T-helper 1 cell treated with Interleukin-12 subunit alpha and Interleukin-12 subunit beta and Interleukin-4 antibody, amounts not matched to agents 30 ng/mL and 1 ng/mL, for 36 hours (primary cell): ENCODE measurements around the gene YWHAB. TPM values are rescaled to one million over a fixed set of nuclear protein-coding genes. Genes with fewer than 3 reads are reported as not detected.
"Not testable (repeated sequence)": the region's sequence is repeated elsewhere in the genome, so short reads cannot be mapped to it uniquely, and the experiment has no call there.

Experiments used
- intact Hi-C: fragments of 100-400 bp; cut with micrococcal nuclease; formaldehyde crosslinking; loops from one replicate; pipeline ENCODE4 v1.15.1; 2024
- total RNA-seq: library from RNA; stranded (reverse); gene quantifications from 2 replicates; pipeline ENCODE4 v1.2.3, GENCODE V29; 2022

The YWHAB gene
- total RNA-seq: 273 and 278 TPM in 2 replicates

DNA sequence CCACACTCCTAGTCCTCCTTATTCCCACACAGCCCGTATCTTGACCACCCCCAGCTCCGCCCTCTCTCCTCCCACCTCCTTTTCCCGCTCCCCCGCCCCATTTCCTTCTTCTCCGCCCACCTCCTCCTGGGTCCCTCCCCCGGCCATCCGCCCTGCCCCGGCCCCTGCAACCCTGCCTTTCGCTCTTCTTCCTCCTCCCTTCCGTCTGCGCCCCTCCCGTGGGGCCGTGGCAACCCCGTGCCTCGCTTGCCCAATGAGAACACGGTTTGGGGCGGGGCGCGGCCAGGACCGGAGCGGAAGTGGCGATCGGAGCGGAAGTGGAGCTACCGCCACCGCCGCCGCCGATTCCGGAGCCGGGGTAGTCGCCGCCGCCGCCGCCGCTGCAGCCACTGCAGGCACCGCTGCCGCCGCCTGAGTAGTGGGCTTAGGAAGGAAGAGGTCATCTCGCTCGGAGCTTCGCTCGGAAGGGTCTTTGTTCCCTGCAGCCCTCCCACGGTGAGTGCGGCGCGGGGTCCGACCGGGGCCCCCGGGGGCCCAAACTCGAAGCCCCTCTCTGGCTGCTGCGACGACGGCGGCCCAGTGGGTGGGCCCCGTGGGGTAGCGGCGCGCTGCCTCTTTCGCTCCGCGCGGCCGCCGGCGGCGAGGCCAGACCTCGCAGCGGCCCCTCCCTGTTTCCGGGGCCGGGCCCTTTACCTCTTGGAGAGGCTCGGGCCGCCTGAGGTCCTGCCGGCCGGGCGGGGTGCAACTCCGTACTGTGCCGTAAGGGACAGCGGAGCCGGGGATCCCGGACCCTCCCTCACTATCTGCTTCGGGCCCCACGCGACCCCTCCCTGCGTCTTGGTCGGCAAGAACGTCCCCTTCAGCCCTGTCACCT is at the start of gene YWHAB:
Gene YWHAB, plus strand, starts transcription at position 314 of the 874 bp plus-strand sequence. CDS start 15,829 bp downstream, outside the sequence.
- intact Hi-C loops: loop anchor here (1.0 to 10.0 kb wide), 11 partner anchors 12 to 1291 kb away; partner anchors contain the start of genes FITM2, IFT52, OSER1 and PABPC1L

DNA sequence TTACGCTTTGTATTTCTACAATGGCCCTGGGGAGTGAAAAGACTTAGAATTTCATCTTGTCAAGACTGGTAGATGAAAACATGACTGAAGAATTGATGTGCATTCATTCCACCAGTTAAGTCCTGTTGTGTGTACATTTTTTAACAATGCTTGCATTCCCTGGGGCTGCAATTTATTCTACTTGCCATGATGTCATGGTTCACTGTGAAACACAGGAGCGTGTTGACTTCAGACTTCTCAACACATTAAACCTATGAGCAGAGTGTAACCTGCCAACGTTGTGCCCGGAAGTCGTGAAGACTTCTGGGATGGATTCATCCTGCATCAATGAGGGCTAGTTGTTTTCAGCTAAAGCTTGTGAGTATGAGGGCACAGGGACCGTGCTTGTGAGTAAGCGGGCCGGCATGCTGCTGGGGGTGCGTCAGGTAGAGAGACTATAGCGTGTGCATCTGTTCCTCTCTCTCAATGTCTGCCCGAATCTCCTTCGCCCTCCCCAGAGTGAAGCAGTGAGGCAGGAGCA is 48.8 kb upstream of the YWHAB start:
- intact Hi-C loops: no loop called here

DNA sequence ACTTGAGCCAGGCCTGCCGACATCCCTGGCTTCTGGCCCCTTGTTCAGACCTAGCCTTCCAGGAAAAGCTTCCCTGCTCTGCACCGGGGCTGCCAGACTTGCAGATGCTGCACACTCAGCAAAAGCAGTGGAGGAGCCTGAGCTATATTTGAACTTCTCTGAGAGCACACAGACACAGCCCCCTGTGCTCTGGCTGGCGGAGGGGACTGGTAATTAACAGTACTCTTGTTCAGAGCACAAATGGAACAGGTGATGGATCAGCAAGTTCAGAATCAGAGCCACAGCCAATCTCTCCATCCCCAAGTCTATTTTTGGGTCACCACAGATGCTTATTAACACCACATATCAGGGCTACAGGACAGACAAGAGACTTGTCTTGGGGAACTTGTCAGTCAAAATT is 47.6 kb upstream of the YWHAB start:
- intact Hi-C loops: no loop called here

DNA sequence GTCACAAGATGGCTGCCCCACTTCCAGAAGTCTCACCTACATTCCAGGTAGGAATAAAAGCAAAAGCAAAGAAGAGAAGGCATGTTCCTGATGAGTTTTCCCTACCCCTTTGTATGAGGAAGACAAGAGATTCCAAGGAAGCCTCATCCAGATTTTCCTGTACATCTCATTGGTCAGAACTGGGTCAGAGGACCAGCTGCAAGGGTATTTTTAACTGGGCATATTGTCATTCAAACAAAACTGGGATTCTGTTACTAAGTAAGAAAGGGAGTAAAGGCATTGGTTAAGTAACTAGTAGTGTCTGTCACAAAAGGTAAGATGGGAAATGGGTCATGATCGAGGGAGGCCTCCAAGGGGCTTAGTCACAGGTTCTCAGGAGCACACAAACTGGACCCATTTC is 47.0 kb upstream of the YWHAB start:
- intact Hi-C loops: no loop called here

DNA sequence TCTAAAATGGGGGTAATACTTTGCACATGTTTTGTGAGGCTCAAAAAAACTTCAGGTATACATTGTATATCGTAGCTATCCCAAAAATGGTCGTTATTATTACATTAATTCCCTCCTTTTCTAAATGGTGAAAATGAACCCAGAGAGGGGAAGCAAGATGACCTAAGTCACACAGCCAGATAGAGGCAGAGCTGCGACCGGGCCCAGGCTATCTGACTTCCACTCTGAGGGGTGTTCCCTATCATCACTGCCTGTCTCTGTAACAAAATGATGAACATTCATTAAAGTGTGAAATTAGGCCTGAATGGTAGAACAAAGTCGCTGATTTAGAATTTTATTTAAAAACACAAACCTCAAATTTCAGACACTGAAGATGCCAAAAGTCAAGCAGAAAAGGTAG is 46.0 kb upstream of the YWHAB start:
- intact Hi-C loops: no loop called here

DNA sequence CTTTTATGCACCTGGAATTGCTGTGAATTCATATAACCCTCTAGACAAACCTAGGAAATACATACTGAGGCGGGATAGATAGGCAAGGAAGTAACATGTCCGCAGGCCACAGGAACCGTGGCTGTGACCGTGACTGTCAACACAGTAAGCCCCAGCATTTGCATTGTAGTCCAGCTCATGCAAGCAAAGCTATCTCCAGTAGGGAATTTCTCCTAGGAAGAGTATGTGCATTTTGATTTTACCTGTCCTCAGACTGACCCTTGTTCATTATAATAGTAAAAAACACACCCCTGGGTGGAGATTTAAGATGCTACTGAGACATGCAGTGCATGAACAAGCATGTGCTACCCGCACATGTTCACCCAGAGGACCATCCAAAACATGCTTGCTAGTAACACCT is 44.7 kb upstream of the YWHAB start:
- intact Hi-C loops: no loop called here

DNA sequence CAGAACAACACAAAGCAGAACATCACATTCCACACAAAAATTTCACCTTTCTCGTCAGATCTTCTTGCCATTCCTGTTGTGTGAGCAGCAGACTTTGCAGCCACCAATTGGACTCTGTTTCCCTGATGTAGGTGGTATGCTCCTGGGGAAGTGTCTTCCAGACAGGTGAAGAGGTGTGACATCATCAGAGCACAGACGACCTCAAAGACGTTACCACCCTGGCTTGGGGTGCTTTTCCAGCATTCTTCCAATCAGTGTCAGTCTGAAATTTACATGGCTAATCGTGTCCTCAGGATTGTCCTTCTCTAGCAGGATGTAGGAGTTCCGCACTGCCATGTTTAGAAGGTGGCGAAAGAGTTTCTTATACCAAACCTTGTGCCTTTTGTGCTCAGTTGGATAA is 43.5 kb upstream of the YWHAB start:
- intact Hi-C loops: no loop called here

DNA sequence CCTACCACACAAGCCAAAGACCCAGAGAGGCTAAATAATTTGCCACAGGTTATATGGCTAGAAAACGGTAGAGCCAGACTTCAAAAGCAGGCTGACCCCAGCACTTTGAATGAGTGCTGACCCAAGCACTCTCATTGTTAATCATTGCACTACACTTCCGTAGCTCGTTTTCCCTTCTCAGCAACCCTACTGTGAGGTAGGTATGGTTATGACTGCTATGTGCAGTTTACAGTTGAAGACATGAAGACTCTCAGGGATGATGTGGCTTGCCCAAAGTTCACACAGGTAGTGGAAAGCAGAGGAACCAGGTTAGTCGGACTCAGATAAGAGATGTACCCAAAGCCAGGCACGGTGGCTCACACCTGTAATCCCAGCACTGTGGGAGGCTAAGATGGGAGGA is 41.6 kb upstream of the YWHAB start:
- intact Hi-C loops: no loop called here

DNA sequence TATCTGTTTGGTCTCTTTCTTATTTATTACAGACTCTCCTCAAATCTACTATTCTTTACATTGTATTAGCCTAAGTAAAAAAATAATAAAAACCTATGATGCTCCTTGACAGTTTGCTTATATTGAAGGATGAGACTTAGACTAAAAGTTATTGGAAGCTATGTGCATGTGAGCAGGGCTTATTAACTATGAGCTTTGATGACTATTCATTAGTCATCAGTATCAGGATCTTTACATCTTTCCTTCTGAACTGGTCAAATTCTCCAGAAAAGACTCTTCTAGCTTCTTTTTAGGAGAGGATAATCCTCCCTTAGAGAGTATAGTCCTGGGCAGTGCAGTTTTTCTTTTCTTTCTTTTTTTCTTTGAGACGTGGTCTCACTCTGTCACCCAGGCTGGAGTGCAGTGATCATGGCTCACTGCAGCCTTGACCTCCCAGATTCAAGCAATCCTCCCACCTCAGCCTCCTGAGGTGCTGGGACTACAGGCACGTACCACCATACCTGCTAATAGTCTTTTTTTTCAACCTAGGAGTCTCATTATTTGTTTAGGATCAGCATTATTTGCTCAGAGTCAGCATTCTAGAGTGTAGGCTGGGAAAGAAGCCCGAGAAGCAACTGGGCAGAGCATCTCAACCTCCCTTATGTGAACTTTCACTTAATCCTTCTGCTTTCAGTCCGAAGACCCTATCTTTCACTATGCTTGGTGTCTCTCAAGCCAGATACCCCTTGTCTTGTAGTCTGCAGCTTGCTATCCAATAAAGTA is 37.1 kb upstream of the YWHAB start:
- intact Hi-C loops: no loop called here

DNA sequence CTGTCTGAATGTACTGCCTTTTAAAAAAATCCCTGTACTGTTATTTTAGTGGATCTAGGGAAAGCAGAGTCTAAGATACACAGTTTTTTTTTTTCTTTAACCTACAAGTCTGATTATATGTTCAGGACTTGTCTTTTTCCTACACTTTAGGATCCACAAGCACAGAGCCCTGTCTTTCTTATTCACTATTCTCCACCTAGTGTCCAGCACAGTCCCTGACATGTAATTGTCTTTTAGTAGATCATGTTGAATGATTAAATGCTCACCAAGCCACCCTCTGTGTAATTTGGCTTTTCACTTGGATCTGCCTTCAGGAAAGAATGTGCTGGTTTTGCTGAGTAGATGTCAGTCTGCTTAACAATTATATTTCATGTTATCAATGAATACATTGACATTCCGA is 35.8 kb upstream of the YWHAB start:
- intact Hi-C loops: no loop called here

DNA sequence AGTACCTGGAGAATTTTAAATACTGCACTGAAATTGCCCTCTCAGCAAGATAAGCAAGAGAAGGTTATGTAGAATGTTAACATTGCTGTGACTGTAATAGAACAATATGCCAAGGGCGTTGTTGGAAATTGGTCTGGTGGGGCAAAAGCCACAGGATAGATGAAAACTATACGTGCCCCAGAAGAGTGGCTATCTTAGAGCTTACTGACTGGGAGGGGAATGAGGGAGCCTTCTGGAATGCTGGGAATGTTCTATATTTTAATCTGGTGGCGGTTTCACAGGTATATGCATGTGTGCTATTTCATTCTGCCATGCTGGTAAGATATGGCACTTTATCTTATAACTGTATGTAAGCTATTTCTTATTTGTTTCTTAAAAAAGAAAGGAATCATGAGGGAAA is 35.2 kb upstream of the YWHAB start:
- intact Hi-C loops: no loop called here

DNA sequence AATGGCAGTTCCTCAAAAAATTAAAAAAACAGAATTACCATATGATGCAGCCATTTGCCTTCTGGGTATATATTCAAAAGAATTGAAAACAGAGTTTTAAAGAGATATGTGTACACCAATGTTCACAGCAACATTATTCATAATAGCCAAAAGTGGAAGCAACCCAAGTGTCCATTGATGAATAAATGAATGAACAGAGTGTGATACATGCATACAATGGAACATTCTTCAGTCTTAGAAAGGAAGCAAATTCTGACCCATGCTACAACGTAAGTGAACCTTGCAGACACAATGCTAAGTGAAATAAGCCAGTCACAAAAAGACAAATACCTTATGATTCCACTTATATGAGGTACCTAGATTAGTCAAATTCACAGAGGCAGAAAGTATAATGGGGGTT is 34.7 kb upstream of the YWHAB start:
- intact Hi-C loops: no loop called here

DNA sequence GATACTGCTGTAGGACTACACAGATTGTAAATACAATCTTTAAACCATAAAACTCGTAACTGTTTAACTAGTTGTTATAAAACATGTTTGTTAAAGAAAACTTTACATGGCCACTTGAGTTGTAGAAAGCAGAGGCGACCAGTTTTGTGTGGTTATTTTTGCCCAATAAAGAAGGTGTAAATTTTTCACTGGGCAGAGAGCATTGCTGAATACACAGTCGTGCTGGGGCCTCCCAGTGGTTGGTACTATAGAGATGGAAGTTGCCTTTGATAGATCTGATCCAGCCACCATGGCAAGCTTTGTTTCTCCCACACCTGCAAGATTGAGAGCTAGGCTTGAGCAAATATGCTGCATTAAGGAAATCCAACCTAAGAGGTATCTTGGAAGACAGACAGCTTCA is 34.0 kb upstream of the YWHAB start:
- intact Hi-C loops: no loop called here

DNA sequence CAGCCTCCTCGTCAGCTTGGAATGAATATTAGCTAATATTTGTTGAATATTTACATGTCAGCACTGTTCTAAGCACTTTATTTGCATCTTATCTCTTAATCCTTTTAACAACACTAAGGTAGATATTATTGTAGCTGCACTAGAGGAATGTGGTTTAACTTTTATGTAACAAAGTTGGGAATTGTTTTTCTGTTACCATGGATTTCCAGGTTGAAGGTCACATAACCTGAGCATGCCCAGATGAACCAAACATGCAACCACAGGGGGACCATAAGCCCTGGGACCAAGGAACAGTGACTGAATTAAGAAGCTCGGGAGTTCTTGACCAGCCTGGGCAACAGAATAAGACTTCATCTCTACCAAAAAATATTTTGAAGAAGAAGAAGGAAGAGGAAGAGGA is 29.1 kb upstream of the YWHAB start:
- intact Hi-C loops: no loop called here

DNA sequence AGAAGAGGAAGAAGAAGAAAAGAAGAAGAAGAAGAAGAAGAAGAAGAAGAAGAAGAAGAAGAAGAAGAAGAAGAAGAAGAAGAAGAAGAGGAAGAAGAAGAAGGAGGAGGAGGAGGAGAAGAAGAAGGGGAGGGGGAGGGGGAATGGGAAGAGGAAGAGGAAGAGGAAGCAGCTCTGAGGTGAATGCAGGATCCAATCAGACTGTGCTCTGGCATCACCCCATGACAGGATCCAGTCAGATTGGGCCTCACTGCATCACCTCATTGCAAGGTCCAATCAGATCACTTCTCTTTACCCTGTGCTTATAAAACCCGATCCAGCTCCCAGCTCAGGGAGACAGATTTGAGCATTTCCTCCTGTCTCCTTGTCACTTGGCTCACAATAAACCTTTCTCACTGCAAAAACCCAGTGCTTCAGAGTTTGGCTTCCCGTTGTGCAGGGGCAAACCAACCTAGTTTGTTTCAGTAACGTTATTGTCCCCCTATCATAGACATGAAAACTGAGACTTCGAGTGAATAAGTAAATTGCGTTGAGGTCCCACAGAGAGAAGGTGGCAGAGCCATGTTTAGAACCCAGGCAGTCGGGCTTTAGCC is 28.6 kb upstream of the YWHAB start:
- intact Hi-C loops: no loop called here

DNA sequence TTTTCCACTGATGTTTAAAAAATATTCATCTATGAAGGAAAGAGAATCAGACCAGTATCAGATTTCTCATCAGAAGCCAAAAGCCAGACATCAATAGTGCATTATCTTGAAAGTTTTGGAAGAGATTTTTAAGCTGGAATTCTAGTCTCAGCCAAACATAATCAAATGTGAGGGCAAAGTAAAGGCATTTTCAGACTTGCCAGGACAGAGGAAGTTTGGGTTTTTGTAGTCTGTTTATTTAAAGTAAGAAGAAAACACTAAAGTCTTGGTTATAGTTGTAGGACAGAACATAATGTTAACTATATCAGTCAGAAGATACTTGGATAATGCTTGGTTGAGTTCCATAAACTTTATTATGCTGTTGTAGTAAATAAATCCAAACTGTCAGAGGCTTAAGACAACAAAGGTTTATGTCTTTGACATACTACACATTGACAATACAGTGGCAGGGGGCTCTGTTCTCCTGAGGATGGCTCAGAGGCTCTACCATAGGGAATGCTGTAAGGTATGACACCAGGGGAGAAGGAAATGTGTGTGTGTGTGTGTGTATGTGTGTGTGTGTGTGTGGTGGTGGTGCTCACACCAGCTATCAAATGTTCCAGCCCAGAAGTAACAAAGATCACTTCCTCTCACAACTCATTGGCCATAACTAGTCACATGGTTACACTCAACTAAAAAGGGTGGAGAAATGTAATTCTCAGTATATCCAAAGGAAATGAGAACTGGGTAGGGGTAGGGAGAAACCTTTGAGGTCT is 26.7 kb upstream of the YWHAB start:
- intact Hi-C loops: no loop called here

DNA sequence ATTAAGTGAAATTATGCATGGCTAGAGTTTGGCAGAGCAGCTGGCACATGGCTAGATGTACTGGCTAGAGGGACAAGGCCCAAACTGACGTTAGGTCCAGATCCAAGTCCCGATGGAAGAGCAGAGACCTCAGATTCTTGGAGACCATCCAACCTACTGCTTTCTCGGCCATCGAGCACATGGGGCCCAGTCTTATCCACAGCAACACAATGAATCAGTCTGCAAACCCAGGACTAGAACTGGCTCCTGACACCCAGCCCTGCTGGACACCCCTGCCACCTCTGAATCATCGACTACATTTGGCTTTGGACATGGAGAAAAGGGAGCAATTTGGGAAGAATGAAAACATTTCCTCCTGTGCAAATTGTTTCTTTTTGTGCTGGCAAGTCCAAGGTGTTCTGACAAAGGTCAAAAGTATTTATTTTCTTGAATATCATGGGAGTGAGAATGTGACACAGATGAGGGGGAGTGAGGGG is 23.9 kb upstream of the YWHAB start:
- intact Hi-C loops: no loop called here

DNA sequence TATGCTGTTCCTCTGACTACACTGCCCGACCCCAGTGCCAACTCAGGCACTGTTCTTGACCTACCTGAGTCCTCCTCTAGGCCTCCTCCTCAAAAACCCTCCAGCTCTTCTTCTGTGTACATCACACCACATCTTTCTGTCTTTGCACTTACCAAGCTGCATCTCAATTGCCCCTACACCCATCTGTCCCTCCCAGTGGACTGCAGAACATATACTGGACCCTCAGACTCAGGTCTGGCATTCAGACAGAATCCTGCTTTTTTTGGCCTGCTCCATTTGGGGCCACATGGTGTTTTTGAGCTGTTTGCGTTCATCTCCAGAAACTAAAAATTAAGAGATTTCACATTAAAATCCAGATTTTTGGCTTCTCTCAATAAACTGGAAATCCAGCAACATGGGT is 23.2 kb upstream of the YWHAB start:
- intact Hi-C loops: no loop called here

DNA sequence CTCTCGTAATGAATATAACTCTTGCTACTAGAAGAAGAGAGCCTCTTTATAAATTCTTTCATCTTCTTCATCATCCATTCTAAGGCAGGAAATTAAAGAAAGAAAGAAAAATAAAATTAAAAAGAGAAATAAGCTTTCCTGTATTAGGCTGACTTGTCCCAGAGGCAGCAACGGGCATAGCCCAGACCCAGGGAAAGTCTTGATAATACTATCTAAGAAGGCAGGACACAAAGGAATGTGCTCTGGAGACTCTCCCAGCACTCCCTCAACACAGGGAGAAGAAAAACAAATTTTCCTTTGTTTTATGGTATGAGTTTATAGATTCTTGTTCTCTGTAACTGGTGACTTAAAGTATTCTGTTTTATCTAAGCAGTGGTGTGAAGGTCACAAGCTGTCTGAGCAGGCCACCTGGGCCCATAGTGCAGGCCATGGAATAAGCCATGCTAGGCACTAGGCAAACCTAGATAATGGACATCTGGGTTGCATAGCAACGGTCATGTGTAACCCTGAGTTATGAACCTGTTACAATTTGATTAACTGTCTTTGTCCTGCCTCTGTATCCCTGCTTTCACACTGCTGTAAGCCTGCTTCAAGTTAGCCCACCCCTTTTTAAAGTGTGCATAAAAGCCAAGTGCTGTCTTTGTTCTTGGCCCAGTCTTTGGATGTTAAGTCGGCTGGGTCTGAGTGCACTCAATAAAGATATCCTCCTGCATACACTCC is 22.0 kb upstream of the YWHAB start:
- intact Hi-C loops: not testable (repeated sequence)

DNA sequence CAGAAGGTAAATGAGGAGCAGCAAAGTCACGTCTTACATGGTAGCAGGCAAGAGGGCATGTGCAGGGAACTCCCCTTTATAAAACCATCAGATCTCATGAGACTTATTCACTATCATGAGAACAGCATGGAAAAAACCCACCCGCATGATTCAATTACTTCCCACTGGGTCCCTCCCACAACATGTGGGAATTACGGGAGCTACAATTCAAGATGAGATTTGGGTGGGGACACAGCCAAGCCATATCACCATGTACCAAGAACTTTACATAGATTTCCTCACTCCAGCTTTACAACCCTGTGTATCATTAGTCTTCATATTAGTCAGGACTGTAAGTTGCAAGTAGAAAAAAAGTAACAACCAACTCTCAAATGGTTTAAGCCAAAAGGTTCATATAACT is 21.0 kb upstream of the YWHAB start:
- intact Hi-C loops: not testable (repeated sequence)
